ENCODE measurements around the gene ARHGAP10.

DNA sequence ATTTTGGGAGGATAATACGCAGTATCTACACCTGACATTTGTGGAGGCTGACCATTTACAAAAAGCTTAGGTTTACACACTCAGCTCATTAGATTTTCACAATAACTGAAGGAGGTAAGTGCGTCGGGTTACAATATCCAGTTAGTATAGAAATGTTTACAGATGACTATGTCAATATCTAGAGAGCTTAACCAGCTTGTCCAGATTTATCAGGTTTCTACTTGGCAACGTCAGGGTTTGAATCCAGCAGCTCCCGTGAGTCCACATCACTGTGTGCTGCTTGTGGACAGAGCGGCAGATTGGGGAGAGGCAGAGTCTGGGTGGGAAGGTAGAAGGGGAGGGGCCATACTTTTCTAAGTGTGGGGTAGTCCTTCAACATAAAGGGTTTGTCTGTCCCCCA lies 28.3 kb downstream of the ARHGAP10 start:
- TF ChIP-seq POLR2A (IDR thresholded peaks at IDR 0.05) = no peak
- TF ChIP-seq, protein P1, sequence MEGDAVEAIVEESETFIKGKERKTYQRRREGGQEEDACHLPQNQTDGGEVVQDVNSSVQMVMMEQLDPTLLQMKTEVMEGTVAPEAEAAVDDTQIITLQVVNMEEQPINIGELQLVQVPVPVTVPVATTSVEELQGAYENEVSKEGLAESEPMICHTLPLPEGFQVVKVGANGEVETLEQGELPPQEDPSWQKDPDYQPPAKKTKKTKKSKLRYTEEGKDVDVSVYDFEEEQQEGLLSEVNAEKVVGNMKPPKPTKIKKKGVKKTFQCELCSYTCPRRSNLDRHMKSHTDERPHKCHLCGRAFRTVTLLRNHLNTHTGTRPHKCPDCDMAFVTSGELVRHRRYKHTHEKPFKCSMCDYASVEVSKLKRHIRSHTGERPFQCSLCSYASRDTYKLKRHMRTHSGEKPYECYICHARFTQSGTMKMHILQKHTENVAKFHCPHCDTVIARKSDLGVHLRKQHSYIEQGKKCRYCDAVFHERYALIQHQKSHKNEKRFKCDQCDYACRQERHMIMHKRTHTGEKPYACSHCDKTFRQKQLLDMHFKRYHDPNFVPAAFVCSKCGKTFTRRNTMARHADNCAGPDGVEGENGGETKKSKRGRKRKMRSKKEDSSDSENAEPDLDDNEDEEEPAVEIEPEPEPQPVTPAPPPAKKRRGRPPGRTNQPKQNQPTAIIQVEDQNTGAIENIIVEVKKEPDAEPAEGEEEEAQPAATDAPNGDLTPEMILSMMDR (IDR thresholded peaks at IDR 0.05) = no peak

Measured in testis (tissue), 2 donors.